HG02840 (cell line): ENCODE results near the gene ZNF563.

Source experiments
- ATAC-seq: cut with Tn5 transposase; IDR thresholded peaks from one replicate; pipeline ENCODE4 v1.9.1; 2021; ENCODE audit warnings: mild to moderate bottlenecking, moderate library complexity, moderate number of reproducible peaks; ENCODE audit not compliant: unreplicated experiment, low FRiP score

The ZNF563 gene

DNA sequence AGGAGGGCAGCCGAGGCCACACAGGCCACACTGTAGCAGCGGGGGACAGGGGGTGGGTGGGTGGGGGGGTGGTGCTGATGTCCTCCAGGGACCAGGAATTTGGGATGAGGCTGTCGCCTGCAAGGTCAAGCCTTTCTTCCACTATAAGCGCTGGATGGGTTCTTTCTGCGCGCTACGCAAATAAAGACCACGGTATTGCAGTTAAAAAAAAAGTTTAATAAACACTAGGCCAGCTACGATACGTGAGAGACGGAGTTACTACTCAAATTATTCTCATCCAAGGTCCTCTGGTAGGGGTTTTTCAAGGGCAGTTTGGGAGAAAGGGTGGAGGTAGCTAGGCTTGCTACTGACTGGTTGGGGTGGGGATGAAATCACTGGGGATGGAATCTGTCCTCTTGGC, 38.2 kb downstream of the ZNF563 start:
- no peak for ATAC-seq

DNA sequence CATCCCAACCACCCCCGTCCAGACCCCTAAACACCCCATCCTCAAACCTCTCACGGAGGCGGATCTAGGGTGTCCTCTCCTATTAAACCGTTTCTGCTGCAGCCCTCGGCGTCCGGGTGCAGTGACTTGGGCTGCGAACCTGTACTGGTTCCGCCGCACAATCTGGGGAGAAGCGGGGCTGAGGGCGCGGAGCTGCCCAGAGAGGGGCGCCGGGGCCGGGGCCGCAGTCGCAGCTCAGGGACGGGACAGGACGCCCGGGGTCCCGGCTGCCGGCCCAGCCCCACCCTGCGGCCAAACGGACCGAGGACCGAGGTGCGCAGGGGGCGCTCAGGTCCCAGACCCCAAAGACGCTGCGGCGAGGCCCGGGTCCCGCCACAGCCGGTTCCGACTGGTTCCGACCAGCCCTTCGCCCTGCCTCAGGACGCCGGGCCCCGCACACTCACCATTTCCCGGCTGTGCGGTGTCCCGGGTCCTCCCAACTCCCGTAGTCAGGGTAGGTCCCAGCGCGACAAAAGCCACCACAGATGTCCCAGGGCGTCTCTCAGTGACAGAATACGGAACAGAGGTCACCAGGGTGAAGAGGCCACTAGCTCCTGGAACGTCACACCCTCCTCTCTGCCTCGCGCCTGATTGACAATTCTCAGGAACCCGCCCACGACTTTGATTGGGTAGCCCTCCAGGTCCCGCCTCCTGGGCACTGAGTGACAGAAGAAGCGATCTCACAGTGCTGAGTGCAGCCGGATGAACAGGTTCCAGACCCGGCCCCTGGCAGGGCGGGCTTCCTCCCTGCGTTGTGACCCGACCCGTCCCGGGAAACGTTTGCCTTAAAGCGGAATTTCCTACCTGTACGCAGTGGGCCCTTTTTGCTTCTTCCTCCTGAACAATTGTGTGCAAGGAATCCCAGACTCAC, 38.9 kb downstream of the ZNF563 start, which contains the start of gene ZNF44:
Gene ZNF44 (minus strand): TSS at position 635 of the 910 bp plus-strand sequence. CDS start 189 bp downstream, at position 446.
- ATAC-seq = peak; percentile 87

DNA sequence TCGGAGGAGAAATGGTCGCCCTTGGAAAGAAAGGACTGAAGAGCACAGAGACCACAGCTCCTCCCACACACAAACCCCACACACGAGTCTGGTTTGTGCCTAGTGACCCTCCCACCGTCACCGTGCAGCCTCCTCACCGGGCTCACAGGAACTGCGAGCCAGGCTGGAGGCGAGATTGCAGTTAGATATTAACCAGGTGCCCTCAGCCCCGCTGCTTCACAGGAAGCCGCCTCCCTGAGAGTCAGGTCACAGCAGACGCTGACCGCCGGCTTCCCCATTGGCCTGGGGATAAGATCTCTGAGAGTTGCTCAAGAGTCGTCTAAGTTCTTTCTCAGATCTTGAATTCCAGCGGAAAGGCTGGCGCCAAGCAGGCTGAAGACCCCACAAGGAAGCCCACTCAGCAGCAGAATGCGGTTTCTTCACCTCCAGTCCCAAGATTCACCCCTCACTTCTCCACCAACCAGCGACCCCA, 39.6 kb downstream of the ZNF563 start:
- peak; percentile 33 for ATAC-seq

DNA sequence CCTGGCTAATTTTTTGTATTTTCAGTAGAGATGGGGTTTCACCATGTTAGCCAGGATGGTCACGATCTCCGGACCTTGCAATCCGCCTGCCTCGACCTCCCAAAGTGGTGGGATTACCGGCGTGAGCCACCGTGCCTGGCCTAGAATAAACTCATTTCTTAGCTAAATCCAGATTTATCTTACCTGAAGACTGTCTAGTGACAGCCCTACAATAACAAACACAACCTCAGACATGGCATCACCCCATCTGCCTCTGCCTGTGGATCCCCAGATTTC, 43.7 kb downstream of the ZNF563 start:
- ATAC-seq = no peak

DNA sequence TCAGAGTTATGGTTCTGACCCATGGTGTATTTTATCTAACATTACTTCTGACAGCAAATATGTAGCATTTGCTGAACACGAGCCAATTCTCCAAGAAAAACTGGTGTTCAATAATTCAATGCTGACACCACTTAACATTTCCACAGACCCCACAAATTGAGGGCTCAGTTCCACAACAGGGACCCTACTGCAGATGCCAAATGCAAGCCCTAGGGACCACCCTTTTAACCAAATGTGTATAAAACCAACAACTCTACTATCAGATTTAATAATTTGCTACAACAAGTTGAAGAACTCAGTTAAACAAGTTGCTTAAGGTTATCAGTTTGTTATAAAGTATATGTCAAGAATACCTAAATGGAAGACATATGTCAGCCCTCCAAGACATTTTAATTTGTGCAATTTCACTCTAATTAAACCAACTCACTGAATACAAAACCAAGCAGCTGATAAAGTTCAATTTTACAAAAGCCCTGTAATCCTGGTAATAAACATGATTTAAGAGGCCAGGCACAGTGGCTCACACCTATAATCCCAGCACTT, 45.4 kb downstream of the ZNF563 start:
- no peak for ATAC-seq

DNA sequence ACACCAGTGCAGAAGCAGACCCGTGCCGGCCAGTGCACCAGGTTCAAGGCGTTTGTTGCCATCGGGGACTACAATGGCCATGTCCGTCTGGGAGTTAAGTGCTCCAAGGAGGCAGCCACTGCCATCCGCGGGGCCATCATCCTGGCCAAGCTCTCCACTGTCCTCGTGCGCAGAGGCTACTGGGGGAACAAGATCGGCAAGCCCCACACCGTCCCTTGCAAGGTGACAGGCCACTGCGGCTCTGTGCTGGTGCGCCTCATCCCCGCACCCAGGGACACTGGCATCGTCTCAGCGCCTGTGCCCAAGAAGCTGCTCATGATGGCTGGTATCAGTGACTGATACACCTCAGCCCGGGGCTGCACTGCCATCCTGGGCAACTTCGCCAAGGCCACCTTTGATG, 48.8 kb downstream of the ZNF563 start:
- ATAC-seq = no peak

DNA sequence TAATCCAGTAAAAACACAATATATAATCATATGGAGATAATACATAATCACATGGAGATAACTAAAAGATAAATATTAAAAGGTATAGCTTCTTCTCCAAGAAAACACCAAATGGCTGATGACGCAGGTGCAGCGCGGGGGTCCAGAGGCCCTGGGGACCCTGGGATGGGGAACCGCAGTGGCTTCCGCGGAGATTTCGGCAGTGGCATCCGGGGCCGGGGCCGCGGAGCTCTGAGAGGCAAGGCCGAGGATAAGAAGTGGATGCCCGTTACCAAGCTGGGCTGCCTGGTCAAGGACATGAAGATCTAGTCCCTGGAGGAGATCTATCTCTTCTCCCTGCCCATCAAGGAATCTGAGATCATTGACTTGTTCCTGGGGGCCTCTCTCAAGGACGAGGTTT, 49.2 kb downstream of the ZNF563 start:
- no peak for ATAC-seq

DNA sequence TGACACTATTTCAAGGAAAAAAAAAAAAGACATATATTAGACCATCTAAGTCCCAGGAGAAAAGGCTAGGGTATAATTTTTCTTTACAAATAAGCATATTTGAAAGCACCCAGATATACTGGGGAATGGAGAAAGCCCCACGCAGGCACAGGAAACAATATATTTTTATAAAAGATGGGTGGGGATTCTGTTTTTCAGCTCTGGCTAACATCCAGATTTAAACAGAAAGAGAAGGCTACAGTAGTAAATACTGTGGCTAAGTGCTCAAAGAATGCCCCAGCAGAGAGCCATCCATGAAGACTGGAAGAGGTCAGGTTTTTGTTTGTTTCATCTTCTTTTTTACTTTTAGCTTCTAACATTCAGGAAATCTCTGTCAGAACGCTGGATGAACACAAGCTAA, 54.7 kb downstream of the ZNF563 start:
- no peak for ATAC-seq

DNA sequence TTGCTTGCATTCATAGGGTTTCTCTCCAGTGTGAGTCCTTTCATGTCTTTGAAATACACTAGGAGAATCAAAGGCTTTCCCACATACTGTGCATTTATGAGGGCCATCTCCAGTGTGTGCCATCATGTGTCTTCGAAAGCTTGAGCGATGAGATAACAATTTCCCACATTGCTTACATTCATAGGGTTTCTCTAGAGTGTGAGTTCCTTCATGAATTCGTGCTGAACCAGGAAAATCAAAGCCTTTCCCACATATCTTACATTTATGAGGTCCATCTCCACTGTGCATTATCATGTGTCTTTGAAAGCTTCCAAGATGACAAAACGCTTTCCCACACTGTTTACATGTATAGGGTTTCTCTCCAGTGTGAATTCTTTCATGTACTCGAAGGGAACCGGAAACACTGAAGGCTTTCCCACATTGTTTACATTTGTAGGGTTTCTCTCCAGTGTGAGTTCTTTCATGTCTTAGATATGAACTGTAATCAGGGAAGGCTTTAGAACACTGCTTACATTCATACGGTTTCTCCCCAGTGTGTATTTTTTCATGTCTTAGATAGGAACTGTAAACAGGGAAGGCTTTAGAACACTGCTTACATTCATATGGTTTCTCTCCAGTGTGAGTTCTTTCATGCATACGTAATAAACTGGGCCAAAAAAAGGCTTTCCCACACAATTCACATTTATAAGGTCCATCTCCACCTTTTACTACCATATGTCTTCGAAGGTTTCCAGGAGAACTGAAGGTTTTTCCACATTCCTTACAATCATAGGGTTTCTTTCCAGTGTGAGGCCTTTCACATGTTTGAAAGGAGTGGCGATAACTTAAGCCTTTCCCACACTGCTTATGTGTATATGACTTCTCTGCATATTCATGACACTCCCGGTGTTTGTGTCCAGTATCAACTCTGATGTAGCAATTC, 60.2 kb downstream of the ZNF563 start:
- ATAC-seq = no peak

DNA sequence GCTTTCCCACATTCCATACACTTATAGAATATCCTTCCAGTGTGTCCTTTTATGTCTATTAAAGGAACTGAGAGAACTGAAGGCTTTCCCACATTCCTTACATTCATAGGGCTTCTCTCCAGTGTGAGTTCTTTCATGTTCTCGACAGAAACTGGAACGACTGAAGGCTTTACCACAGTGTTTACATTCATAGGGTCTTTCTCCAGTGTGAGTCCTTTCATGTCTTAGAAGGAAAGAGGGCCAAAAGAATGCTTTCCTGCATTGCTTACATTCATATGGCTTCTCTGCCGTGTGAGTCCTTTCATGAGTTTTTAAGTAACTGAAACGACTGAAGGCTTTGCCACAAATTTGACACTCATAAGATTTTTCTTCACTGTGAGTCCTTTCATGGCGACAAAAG, 61.0 kb downstream of the ZNF563 start:
- ATAC-seq = no peak

DNA sequence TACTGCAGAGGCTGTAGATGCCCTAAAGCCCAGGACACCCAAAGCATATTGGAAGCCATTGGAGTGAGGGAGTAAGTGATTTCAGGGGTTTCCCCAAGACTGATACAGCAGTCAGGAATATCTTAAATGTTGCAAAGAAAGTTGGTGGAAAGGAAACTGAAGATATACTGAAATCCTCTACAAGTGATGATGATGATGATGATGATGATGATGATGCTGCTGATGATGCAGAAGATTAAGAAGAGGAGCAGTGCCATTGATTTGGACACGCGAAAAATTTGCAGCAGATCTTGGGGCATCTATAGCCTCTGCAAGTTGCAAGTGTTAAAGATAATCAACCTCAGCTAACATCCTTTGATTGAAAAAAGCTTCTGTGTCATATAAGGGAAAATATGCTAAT, 62.6 kb downstream of the ZNF563 start:
- ATAC-seq = no peak
